RPMI7951 (cell line): Measurements from ENCODE around the gene ASB13. TPM values are rescaled to one million over a fixed set of nuclear protein-coding genes. Genes with fewer than 3 reads are reported as not detected.
A peak's percentile ranks its signal among the peaks of the same experiment; 100 is the strongest.

Source experiments
- DNase-seq: peaks from one replicate; pipeline ENCODE4 v3.0.0-alpha.2; 2012; ENCODE audit warnings: low read depth
- total RNA-seq: library from RNA; depleted of rRNA; stranded (reverse); fragments of >200 nt; shearing (Covaris generic); gene quantifications from 2 replicates; pipeline ENCODE4 v1.2.3, GENCODE V29; 2014

The ASB13 gene
- total RNA-seq, 1 experiment from 2014 or later = 11.7 TPM

- no peak for DNase-seq
Observed at GRCh38 chr10:5647507-5648240, 18.7 kb downstream of the ASB13 start.

GRCh38 chr10:5645944-5646617, 20.3 kb downstream of the ASB13 start:
- DNase-seq = no peak

GRCh38 chr10:5645375-5645774, 21.0 kb downstream of the ASB13 start:
- no peak for DNase-seq

GRCh38 chr10:5644930-5645329, 21.5 kb downstream of the ASB13 start:
- no peak for DNase-seq

GRCh38 chr10:5643346-5644067, 22.9 kb downstream of the ASB13 start:
- DNase-seq = no peak

- no peak for DNase-seq
Observed at GRCh38 chr10:5641501-5641900, 24.9 kb downstream of the ASB13 start.

- DNase-seq = no peak
Observed at GRCh38 chr10:5640501-5640900, 25.9 kb downstream of the ASB13 start.

GRCh38 chr10:5640036-5640435, 26.4 kb downstream of the ASB13 start:
- DNase-seq = no peak

- no peak for DNase-seq
Observed at GRCh38 chr10:5639066-5639465, 27.3 kb downstream of the ASB13 start.

GRCh38 chr10:5638494-5638893, 27.9 kb downstream of the ASB13 start:
- no peak for DNase-seq

- DNase-seq = no peak
Observed at GRCh38 chr10:5634918-5635317, 31.5 kb downstream of the ASB13 start.

- no peak for DNase-seq
Observed at GRCh38 chr10:5633166-5633749, 33.1 kb downstream of the ASB13 start.

GRCh38 chr10:5632446-5632845, 33.9 kb downstream of the ASB13 start:
- DNase-seq = peak; percentile 29

- no peak for DNase-seq
Observed at GRCh38 chr10:5631936-5632335, 34.5 kb downstream of the ASB13 start.

GRCh38 chr10:5630112-5630436, 36.3 kb downstream of the ASB13 start:
- no peak for DNase-seq

GRCh38 chr10:5629303-5630111, 36.9 kb downstream of the ASB13 start:
- DNase-seq = peak; percentile 82

- DNase-seq = peak; percentile 62
Observed at GRCh38 chr10:5628451-5629302, 37.7 kb downstream of the ASB13 start.

GRCh38 chr10:5627486-5628044, 38.8 kb downstream of the ASB13 start:
- DNase-seq = no peak

GRCh38 chr10:5625992-5626777, 40.2 kb downstream of the ASB13 start:
- peak; percentile 89 for DNase-seq

GRCh38 chr10:5624701-5625100, 41.7 kb downstream of the ASB13 start:
- DNase-seq = no peak
